H1 (cell line): ENCODE results near the gene CALML5. TPM values are rescaled to one million over a fixed set of nuclear protein-coding genes. Genes with fewer than 3 reads are reported as not detected.

Experiments used
- CTCF ChIA-PET: fragments of 300-600 bp; sonication (Branson Sonifier 250); formaldehyde crosslinking; loops from one replicate; lab custom pipeline; 2021; ENCODE audit not compliant: partially characterized antibody; lab: Charles Lee
- POLR2A ChIA-PET: fragments of 300-600 bp; sonication (Branson Sonifier 250); formaldehyde crosslinking; loops from one replicate; lab custom pipeline; 2021; ENCODE audit warnings: inconsistent platforms; ENCODE audit not compliant: partially characterized antibody; lab: Charles Lee
- DNase-seq, 2 experiments: peaks; one replicate each; pipeline versions ENCODE4 v3.0.0 to v3.0.0-alpha.2; 2010 to 2022; ENCODE audit warnings: low spot score in 2 of 2, low read depth in 1 of 2, mixed read lengths in 1 of 2
- FAIRE-seq: peaks from 2 replicates; lab custom pipeline; 2011; peaks lifted over from hg19 to GRCh38; lab: Jason Lieb, UNC
- H2AFZ ChIP-seq: 2 replicates; pipeline ENCODE4 v1.8.1; 2012; ENCODE audit warnings: low read length, inconsistent platforms
- H2AK5ac ChIP-seq: 2 replicates; pipeline ENCODE4 v1.6.1; 2013; ENCODE audit warnings: low read depth, low read length
- H2BK120ac ChIP-seq: replicated peaks from 2 replicates; pipeline ENCODE3; 2013; ENCODE audit warnings: low read depth, low read length, inconsistent platforms
- H2BK12ac ChIP-seq: 2 replicates; pipeline ENCODE4 v1.6.1; 2013; ENCODE audit warnings: low read depth, low read length
- H2BK15ac ChIP-seq: 2 replicates; pipeline ENCODE4 v1.6.1; 2013; ENCODE audit warnings: low read length
- H2BK20ac ChIP-seq: 2 replicates; pipeline ENCODE4 v1.6.1; 2013; ENCODE audit warnings: low read length
- H2BK5ac ChIP-seq: 2 replicates; pipeline ENCODE4 v1.6.1; 2013; ENCODE audit warnings: low read depth, low read length
- H3K14ac ChIP-seq: 2 replicates; pipeline ENCODE4 v1.6.1; 2013; ENCODE audit warnings: inconsistent platforms; ENCODE audit not compliant: insufficient read length
- H3K18ac ChIP-seq: 2 replicates; pipeline ENCODE4 v1.6.1; 2013; ENCODE audit warnings: low read length; ENCODE audit errors: extremely low read depth
- H3K23ac ChIP-seq: 2 replicates; pipeline ENCODE4 v1.6.1; 2013; ENCODE audit warnings: inconsistent platforms; ENCODE audit not compliant: insufficient read length
- H3K23me2 ChIP-seq: 2 replicates; pipeline ENCODE4 v1.6.1; 2013; ENCODE audit warnings: low read depth, low read length
- H3K27ac ChIP-seq: 2 replicates; pipeline ENCODE4 v1.6.1; 2011; ENCODE audit warnings: low read depth, low read length, inconsistent platforms
- H3K27me3 ChIP-seq, 4 experiments: replicated peaks in 1 of 4; 1 replicate in 1 of 4; 2 replicates in 3 of 4; pipeline versions ENCODE4 v1.6.1 to v1.8.1; 2011 to 2013; ENCODE audit warnings: low read length in 3 of 4, mild to moderate bottlenecking in 3 of 4, inconsistent platforms in 2 of 4, mixed read lengths in 2 of 4, moderate library complexity in 1 of 4; ENCODE audit not compliant: control insufficient read depth in 3 of 4, insufficient read depth in 3 of 4; ENCODE audit errors: extremely low read depth in 1 of 4
- H3K36me3 ChIP-seq, 4 experiments: 2 replicates each; pipeline versions ENCODE4 v1.6.1 to v1.8.1; 2011 to 2013; ENCODE audit warnings: mild to moderate bottlenecking in 4 of 4, low read length in 3 of 4, moderate library complexity in 2 of 4, control low read depth in 1 of 4, inconsistent platforms in 1 of 4; ENCODE audit not compliant: insufficient read depth in 4 of 4, control insufficient read depth in 2 of 4
- H3K4ac ChIP-seq: replicated peaks from 2 replicates; pipeline ENCODE3; 2013; ENCODE audit warnings: low read length, low read depth, mixed read lengths, inconsistent platforms; ENCODE audit not compliant: insufficient read length
- H3K4me1 ChIP-seq, 4 experiments: replicated peaks in 1 of 4; 1 replicate in 1 of 4; 2 replicates in 3 of 4; pipeline versions ENCODE4 v1.6.1 to v1.8.1; 2011 to 2013; ENCODE audit warnings: low read length in 3 of 4, inconsistent platforms in 2 of 4, mixed read lengths in 1 of 4; ENCODE audit not compliant: insufficient read depth in 4 of 4, control insufficient read depth in 3 of 4
- H3K4me2 ChIP-seq, 2 experiments: 2 replicates each; pipeline versions ENCODE4 v1.6.1 to v1.8.1; 2011 to 2013; ENCODE audit warnings: low read depth in 2 of 2, low read length in 2 of 2, control low read depth in 1 of 2, inconsistent platforms in 1 of 2, mild to moderate bottlenecking in 1 of 2; ENCODE audit not compliant: insufficient read depth in 1 of 2
- H3K4me3 ChIP-seq, 4 experiments: fragments of 200-600, 300-600 bp in 1 of 4; sonication (generic), shearing (Covaris generic), sonication (Bioruptor Twin) in 1 of 4; 2 replicates each; pipeline versions ENCODE4 v1.5.1 to v1.8.1; 2011 to 2016; ENCODE audit warnings: low read length in 4 of 4, low read depth in 3 of 4, control low read depth in 2 of 4, inconsistent platforms in 2 of 4, mild to moderate bottlenecking in 2 of 4, mixed read lengths in 1 of 4, moderate library complexity in 1 of 4; ENCODE audit not compliant: insufficient read depth in 2 of 4; ENCODE audit errors: extremely low read depth in 1 of 4
- H3K56ac ChIP-seq: replicated peaks from 2 replicates; pipeline ENCODE3; 2013; ENCODE audit warnings: low read depth, mild to moderate bottlenecking, mixed read lengths, low read length, inconsistent platforms; ENCODE audit not compliant: insufficient read length
- H3K79me1 ChIP-seq: 2 replicates; pipeline ENCODE4 v1.6.1; 2013; ENCODE audit warnings: low read depth, low read length, control low read depth
- H3K79me2 ChIP-seq, 2 experiments: 2 replicates each; pipeline versions ENCODE4 v1.6.1 to v1.8.1; 2012 to 2013; ENCODE audit warnings: low read length in 2 of 2, mild to moderate bottlenecking in 2 of 2, inconsistent platforms in 1 of 2; ENCODE audit not compliant: insufficient read depth in 2 of 2, control insufficient read depth in 1 of 2
- H3K9ac ChIP-seq, 4 experiments: replicated peaks in 1 of 4; 1 replicate in 1 of 4; 2 replicates in 3 of 4; pipeline versions ENCODE4 v1.6.1 to v1.8.1; 2011 to 2013; ENCODE audit warnings: low read depth in 3 of 4, low read length in 3 of 4, control low read depth in 2 of 4, mild to moderate bottlenecking in 2 of 4, moderate library complexity in 2 of 4, inconsistent platforms in 1 of 4; ENCODE audit errors: extremely low read depth in 1 of 4
- H3K9me3 ChIP-seq, 2 experiments: 2 replicates each; pipeline versions ENCODE4 v1.6.1 to v1.8.1; 2012 to 2013; ENCODE audit warnings: mild to moderate bottlenecking in 2 of 2, moderate library complexity in 2 of 2, control low read depth in 1 of 2, inconsistent platforms in 1 of 2, low read depth in 1 of 2, low read length in 1 of 2, mixed read lengths in 1 of 2; ENCODE audit not compliant: insufficient read depth in 2 of 2
- H4K20me1 ChIP-seq, 2 experiments: replicated peaks in 1 of 2; 2 replicates each; pipeline versions ENCODE3 to v1.8.1; 2011 to 2013; ENCODE audit warnings: inconsistent platforms in 2 of 2, low read length in 2 of 2, mild to moderate bottlenecking in 1 of 2; ENCODE audit not compliant: insufficient read depth in 2 of 2, control insufficient read depth in 1 of 2
- H4K5ac ChIP-seq: 2 replicates; pipeline ENCODE4 v1.6.1; 2013; ENCODE audit warnings: low read length, low read depth, mixed read lengths, inconsistent platforms; ENCODE audit not compliant: insufficient read length
- H4K8ac ChIP-seq: 2 replicates; pipeline ENCODE4 v1.8.0; 2013; ENCODE audit warnings: mild to moderate bottlenecking, moderate library complexity, low read length, inconsistent platforms; ENCODE audit not compliant: insufficient read depth; ENCODE audit errors: extremely low read depth
- H4K91ac ChIP-seq: replicated peaks from 2 replicates; pipeline ENCODE3; 2013; ENCODE audit warnings: low read length, mixed read lengths, inconsistent platforms; ENCODE audit not compliant: insufficient read length
- BACH1 ChIP-seq: IDR thresholded peaks from 2 replicates; pipeline ENCODE4 v1.6.1; 2012; ENCODE audit warnings: low read length, improper control_type of control experiment
- EGR1 ChIP-seq: IDR thresholded peaks from 2 replicates; pipeline ENCODE4 v1.6.1; 2011; ENCODE audit warnings: low read depth, low read length, borderline replicate concordance
- EZH2 ChIP-seq: fragments of 200-600 bp; sonication (generic); IDR thresholded peaks from 2 replicates; pipeline ENCODE4 v1.7.1; 2012; ENCODE audit warnings: low read depth, mild to moderate bottlenecking, moderate library complexity, low read length, inconsistent platforms; ENCODE audit not compliant: severe bottlenecking
- HDAC6 ChIP-seq: IDR thresholded peaks from one replicate; pipeline ENCODE4 v1.7.1; 2012; ENCODE audit warnings: low read depth, mild to moderate bottlenecking, inconsistent platforms, low read length, moderate library complexity
- KDM4A ChIP-seq: IDR thresholded peaks from one replicate; pipeline ENCODE4 v1.7.1; 2012; ENCODE audit warnings: low read depth, mild to moderate bottlenecking, moderate library complexity, low read length, inconsistent platforms; ENCODE audit not compliant: severe bottlenecking
- KDM5A ChIP-seq: fragments of 200-600 bp; IDR thresholded peaks from 2 replicates; pipeline ENCODE4 v1.7.1; 2012; ENCODE audit warnings: mild to moderate bottlenecking, low read length, inconsistent platforms, mixed read lengths
- NRF1 ChIP-seq: IDR thresholded peaks from 2 replicates; pipeline ENCODE4 v1.6.1; 2011; ENCODE audit warnings: mild to moderate bottlenecking, low read depth, low read length, improper control_type of control experiment
- POU5F1 ChIP-seq: IDR thresholded peaks from 2 replicates; pipeline ENCODE4 v1.6.1; 2011; ENCODE audit warnings: low read depth, mild to moderate bottlenecking, low read length, moderate library complexity
- RFX5 ChIP-seq: IDR thresholded peaks from 2 replicates; pipeline ENCODE4 v1.6.1; 2011; ENCODE audit warnings: low read depth, low read length, improper control_type of control experiment, borderline replicate concordance
- SAP30 ChIP-seq: fragments of 300-600 bp; sonication (generic); IDR thresholded peaks from 2 replicates; pipeline ENCODE4 v1.7.1; 2012; ENCODE audit warnings: low read length, moderate library complexity, mild to moderate bottlenecking, inconsistent platforms; ENCODE audit not compliant: insufficient read depth, insufficient replicate concordance
- ZNF274 ChIP-seq: IDR thresholded peaks from 2 replicates; pipeline ENCODE4 v1.7.0; 2012; ENCODE audit warnings: low read length, borderline replicate concordance; ENCODE audit errors: extremely low read depth
- WGBS, 2 experiments: shearing (Covaris generic) in 1 of 2; methylation state at CpG; one replicate each; pipeline versions ENCODE4 v1.1.6 to v1.1.7; 2013 to 2015; ENCODE audit warnings: low lambda C conversion rate in 2 of 2, mixed read lengths in 2 of 2, inconsistent platforms in 1 of 2, low coverage in 1 of 2, missing lambda C conversion rate in 1 of 2; ENCODE audit not compliant: insufficient replicate concordance in 2 of 2, insufficient coverage in 1 of 2, insufficient read length in 1 of 2; ENCODE audit errors: extremely low coverage in 1 of 2, missing lambda C conversion rate in 1 of 2; 5-methylcytosine and 5-hydroxymethylcytosine counted together
- polyA plus RNA-seq, 7 experiments: library from polyadenylated mRNA; depleted of rRNA in 3 of 7; stranded (reverse) in 5 of 7; unstranded in 2 of 7; fragments of >200 nt in 5 of 7; fragments of 200-250 nt in 2 of 7; gene quantifications; 1 replicate in 5 of 7; 2 replicates in 1 of 7; 4 replicates in 1 of 7; pipeline versions ENCODE4 v1.2.1 to v1.2.3, GENCODE V29; 2011 to 2013; ENCODE audit warnings: missing spikeins in 2 of 7, mixed read lengths in 2 of 7
- total RNA-seq: library from RNA; stranded (reverse); fragmentation: NEBNext Ultra II Directional; extraction: Animal tissue kit (Norgen Biotek cat#: 25700); gene quantifications from 2 replicates; pipeline ENCODE4 v1.2.1, GENCODE V29; 2021
- TF ChIP-seq, protein P1 (sequence below): IDR thresholded peaks from 2 replicates; pipeline ENCODE4 v1.6.1; 2012; ENCODE audit warnings: inconsistent platforms
- TF ChIP-seq, protein P2 (sequence below): IDR thresholded peaks from 2 replicates; pipeline ENCODE4 v1.6.1; 2011; ENCODE audit warnings: low read length, improper control_type of control experiment

The CALML5 gene
- total and polyA plus RNA-seq, 2 of the 8 experiments (the other 6 are each of a cell fraction or from before 2014, with no cell fraction given): not detected

DNA sequence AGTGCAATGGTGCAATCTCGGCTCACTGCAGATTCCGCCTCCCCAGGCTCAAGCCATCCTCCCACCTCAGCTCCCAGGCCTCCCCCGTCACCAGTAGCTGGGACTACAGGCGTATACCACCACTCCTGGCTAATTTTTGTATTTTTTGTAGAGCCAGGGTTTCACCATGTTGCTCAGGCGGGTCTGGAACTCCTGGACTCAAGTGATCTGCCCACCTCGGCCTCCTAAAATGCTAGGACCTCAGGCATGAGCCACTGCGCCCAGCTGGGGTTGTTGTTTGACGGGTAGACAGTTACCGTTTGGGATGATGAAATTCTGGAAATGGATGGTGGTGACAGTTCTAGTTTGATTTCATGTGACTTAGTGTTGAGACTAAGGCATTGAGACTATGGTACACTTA is 40.7 kb upstream of the CALML5 start:
- H3K14ac ChIP-seq: no peak overlapping the region
- no peak for DNase-seq
- no peak overlapping the region for H3K4ac ChIP-seq
- H3K79me2 ChIP-seq: no peaks in the 10 kb centered on the region
- H2BK5ac ChIP-seq: no peak overlapping the region
- no peak overlapping the region for H2AFZ ChIP-seq
- no peak overlapping the region for H3K56ac ChIP-seq
- no peaks in the 10 kb centered on the region for H4K20me1 ChIP-seq
- H3K27me3 ChIP-seq: no peaks in the 10 kb centered on the region
- no peak overlapping the region for H4K5ac ChIP-seq
- no peak overlapping the region for H3K9ac ChIP-seq
- H3K9me3 ChIP-seq: peaks cover 5 to 12% of the 10 kb centered on the region in 2 experiments; a peak in 2 of 4 replicates
- no peak overlapping the region for H2BK20ac ChIP-seq
- H2AK5ac ChIP-seq: no peak overlapping the region
- no peaks in the 10 kb centered on the region for H3K23me2 ChIP-seq
- H3K27ac ChIP-seq: no peak overlapping the region
- no peak overlapping the region for H3K18ac ChIP-seq
- no peaks in the 10 kb centered on the region for H3K36me3 ChIP-seq
- no peak overlapping the region for H2BK12ac ChIP-seq
- H3K4me1 ChIP-seq: no peaks in the 10 kb centered on the region
- H2BK120ac ChIP-seq: no peak overlapping the region
- no peak overlapping the region for H3K23ac ChIP-seq
- H3K79me1 ChIP-seq: no peaks in the 10 kb centered on the region
- CTCF ChIA-PET: interaction anchor here (1.1 kb wide), 1 partner anchor 8 kb away, joined by 3 read pairs; no protein-coding TSS in a partner anchor
- no peak overlapping the region for H2BK15ac ChIP-seq
- no peak overlapping the region for H4K8ac ChIP-seq
- no peak overlapping the region for H4K91ac ChIP-seq
- WGBS, 2 experiments: 94% methylated on average over 9 of the region's 9 CpGs; no CpG with 5 or more reads in 1 of the 2 experiments
- H3K4me2 ChIP-seq: no peak overlapping the region
- FAIRE-seq: no peak
- no peak overlapping the region for H3K4me3 ChIP-seq
- POLR2A ChIA-PET: no interaction called here
- TF ChIP-seq KDM4A (no peak), NRF1 (no peak), RFX5 (no peak), BACH1 (no peak), HDAC6 (no peak), SAP30 (no peak), POU5F1 (no peak), EGR1 (no peak), KDM5A (no peak), EZH2 (no peak), ZNF274 (no peak)
- TF ChIP-seq, protein P1, sequence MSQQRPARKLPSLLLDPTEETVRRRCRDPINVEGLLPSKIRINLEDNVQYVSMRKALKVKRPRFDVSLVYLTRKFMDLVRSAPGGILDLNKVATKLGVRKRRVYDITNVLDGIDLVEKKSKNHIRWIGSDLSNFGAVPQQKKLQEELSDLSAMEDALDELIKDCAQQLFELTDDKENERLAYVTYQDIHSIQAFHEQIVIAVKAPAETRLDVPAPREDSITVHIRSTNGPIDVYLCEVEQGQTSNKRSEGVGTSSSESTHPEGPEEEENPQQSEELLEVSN: no peak
- TF ChIP-seq, protein P2, sequence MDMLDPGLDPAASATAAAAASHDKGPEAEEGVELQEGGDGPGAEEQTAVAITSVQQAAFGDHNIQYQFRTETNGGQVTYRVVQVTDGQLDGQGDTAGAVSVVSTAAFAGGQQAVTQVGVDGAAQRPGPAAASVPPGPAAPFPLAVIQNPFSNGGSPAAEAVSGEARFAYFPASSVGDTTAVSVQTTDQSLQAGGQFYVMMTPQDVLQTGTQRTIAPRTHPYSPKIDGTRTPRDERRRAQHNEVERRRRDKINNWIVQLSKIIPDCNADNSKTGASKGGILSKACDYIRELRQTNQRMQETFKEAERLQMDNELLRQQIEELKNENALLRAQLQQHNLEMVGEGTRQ: no peak
